Measurements from ENCODE around the gene PXYLP1. TPM values are rescaled to one million over a fixed set of nuclear protein-coding genes. Genes with fewer than 3 reads are reported as not detected.

The PXYLP1 gene, protein sequence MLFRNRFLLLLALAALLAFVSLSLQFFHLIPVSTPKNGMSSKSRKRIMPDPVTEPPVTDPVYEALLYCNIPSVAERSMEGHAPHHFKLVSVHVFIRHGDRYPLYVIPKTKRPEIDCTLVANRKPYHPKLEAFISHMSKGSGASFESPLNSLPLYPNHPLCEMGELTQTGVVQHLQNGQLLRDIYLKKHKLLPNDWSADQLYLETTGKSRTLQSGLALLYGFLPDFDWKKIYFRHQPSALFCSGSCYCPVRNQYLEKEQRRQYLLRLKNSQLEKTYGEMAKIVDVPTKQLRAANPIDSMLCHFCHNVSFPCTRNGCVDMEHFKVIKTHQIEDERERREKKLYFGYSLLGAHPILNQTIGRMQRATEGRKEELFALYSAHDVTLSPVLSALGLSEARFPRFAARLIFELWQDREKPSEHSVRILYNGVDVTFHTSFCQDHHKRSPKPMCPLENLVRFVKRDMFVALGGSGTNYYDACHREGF
- total RNA-seq = 5.8 and 7.6 TPM in 2 replicates

DNA sequence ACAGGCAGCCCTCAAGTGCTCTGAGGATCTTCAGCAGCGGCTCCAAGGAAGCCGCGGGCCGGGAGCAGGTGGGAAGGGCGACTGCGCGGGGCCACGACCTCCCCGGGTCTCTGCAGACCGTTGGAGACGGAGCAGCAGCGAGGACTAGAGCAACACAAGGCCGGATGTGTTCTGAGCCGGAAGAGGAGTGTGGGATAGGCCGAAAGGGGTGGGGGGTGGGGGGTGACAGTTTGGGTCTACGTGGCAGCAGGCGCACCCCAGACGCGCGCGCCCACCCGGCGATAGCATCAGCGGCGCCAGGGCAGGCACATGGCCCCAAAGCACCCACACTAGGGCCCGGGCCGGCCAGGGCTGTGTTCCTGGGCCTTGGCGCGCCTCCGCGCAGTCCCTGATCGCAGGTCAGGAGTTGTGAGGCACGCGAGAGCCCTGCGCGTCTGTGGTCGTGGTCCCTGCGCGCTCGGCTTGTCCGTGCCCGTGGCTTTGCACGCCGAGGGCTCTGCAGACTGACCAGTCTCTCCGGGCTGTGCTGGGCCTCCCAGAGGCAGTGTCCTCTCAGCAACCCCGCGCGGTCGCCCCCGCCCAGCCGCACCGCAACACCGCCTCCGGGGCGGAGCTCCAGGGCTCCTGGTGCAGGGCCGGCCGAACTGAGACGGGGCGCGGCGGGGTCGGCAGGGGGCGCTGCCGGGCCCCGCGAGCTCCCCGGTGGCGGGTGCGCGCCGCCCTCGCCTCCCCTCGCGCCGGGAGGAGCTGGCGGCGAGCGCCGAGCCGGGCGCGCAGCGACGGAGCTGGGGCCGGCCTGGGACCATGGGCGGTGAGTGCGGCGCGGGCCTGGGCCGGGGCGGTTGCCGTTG lies at the start of gene PXYLP1:
PXYLP1 (plus strand) TSS at position 725 of the 851 bp plus-strand sequence. CDS start 28,351 bp downstream, outside the sequence.

Other genes starting within 250 kb of the PXYLP1 start
- not detected in 2 replicates for gene SPSB4, start 180.5 kb upstream of the PXYLP1 start, total RNA-seq
- 130 and 165 TPM in 2 replicates for gene ZBTB38, start 136.7 kb downstream of the PXYLP1 start, total RNA-seq

Data from smooth muscle cell of the pulmonary artery (primary cell).